Activated T-cell treated with anti-CD3 and anti-CD28 coated beads for 24 hours (primary cell): ENCODE measurements around the gene CTTNBP2.

Experiments used
- DNase-seq: peaks from one replicate; pipeline ENCODE4 v3.0.0-alpha.2; 2020; ENCODE audit warnings: low read depth

The CTTNBP2 gene

GRCh38 chr7:117683430-117684175 lies 189.6 kb downstream of the CTTNBP2 start:
- no peak for DNase-seq

- DNase-seq = no peak
Measured at GRCh38 chr7:117682681-117683385, 190.4 kb downstream of the CTTNBP2 start.

- no peak for DNase-seq
Measured at GRCh38 chr7:117679120-117679519, 194.1 kb downstream of the CTTNBP2 start.

DNA sequence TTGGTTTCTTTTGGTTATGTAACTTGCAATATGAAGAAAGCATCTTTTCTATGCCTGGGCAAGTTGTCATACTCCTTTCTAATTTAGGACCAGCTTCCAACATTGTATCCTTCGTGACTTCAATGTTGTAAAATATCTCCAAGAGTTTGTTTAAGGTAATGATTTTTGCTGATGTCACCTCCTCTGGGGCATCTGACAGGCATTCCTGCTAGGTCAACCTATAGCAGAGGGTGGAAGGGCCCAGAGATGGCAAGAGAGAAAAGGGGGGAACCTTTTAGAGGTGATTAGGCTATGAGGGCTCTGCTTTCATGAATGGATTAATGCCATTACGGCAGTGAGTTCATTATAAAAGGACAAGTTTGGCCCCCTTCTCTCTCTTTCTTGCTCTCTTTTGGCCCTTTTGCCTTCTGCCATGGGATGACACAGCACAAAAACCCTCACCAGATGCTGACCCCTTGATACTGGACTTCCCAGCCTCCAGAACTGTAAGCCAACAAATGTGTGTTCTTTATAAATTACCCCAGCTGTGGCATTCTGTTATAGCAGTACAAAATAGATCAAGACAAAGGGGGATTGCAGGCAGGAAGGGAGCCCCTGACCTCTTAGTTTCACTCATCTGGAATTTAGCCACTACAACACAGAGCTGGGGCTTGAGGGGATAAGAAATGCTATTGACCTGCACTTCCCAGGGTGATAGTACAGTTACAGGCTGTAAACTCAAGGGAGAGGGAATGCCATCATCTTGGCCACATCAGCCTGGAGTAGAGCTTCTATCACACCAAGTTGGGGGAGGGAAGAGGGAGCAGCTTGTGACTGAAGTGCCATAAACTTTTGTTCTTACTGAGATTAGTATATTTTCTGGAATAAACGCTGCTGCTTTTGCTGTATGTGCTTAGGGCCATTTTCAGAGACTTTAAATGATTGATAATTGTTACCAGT lies 197.5 kb downstream of the CTTNBP2 start:
- no peak for DNase-seq

DNA sequence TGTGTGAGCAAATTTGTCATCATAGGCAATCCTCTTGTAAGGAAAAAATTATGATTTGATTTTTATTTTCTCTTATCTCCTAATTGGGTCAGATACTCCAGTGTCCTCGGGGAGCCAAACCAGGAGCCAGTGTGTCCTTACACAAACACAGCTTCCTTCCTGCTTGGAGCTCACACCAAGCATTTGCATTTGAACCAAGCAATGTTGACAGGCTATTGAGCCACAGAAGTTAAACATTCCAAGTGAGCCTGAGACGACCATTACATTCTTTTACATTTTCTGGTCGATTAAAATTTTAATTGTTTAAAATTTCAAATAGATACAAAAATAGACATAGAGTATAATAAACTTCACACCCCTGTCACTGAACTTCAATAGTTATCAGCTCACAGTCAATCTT lies 198.6 kb downstream of the CTTNBP2 start:
- no peak for DNase-seq

- no peak for DNase-seq
Measured at GRCh38 chr7:117673839-117674238, 199.4 kb downstream of the CTTNBP2 start.

- DNase-seq = no peak
Measured at GRCh38 chr7:117673367-117673766, 199.9 kb downstream of the CTTNBP2 start.

DNA sequence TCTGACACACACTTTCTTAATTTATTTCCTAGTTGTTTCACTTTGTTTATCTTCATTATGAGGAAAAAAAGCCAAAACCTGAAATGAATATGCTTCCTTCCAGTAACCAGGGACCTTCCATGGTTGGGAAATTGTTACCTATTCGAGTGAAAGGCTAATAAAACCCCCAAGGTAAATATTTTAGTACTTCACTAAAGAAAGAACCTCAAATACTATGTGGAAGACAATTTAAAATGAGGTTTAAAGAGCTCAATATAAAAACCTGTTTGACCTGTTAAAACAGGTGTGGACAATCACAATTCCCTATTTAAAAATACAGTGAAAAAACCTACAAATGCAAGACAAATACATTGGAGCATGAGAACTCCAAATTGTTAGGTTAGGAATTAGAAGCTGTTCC lies 200.8 kb downstream of the CTTNBP2 start:
- no peak for DNase-seq

GRCh38 chr7:117669818-117670217 lies 203.4 kb downstream of the CTTNBP2 start:
- no peak for DNase-seq

- DNase-seq = no peak
Measured at GRCh38 chr7:117667456-117667855, 205.8 kb downstream of the CTTNBP2 start.

GRCh38 chr7:117666689-117667088 lies 206.6 kb downstream of the CTTNBP2 start:
- no peak for DNase-seq

DNA sequence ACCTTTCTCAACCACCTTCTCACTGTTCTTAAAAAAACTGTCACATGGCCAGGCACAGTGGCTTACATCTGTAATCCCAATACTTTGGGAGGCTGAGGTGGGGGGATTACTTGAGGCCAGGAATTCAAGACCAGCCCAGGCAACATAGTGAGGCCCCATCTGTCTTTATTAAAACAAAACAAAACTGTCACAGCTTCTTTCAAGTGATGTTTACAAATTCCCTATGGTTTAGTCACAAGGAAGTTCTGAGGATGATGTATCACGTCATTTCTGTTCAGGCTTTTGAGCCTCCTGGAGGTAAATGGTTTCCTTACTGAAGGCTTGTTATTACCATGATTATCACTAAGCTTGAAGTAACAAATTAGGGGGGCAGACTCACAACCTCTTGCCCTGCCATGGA lies 207.2 kb downstream of the CTTNBP2 start:
- DNase-seq = no peak

DNA sequence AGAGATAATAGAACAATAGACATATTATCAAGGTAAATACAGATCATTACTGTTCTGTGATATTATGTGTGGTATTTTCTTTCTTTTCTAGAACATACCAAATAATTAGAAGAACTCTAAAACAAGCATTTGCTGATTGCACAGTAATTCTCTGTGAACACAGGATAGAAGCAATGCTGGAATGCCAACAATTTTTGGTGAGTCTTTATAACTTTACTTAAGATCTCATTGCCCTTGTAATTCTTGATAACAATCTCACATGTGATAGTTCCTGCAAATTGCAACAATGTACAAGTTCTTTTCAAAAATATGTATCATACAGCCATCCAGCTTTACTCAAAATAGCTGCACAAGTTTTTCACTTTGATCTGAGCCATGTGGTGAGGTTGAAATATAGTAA lies 207.9 kb downstream of the CTTNBP2 start:
- no peak for DNase-seq

DNA sequence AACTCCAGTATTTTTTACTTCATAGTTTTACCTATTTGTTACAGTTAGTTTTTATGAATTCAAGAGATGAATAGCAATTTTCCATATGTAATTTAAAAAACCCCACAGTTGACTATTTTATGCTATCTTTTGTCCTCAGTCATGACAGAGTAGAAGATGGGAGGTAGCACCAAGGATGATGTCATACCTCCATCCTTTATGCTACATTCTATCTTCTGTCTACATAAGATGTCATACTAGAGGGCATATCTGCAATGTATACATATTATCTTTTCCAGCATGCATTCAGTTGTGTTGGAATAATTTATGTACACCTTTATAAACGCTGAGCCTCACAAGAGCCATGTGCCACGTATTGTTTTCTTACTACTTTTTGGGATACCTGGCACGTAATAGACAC lies 209.2 kb downstream of the CTTNBP2 start:
- no peak for DNase-seq

- no peak for DNase-seq
Measured at GRCh38 chr7:117661328-117661727, 211.9 kb downstream of the CTTNBP2 start.
